HG02759 (cell line): ENCODE measurements around the gene DPP6.
"Not testable (repeated sequence)": the region's sequence is repeated elsewhere in the genome, so short reads cannot be mapped to it uniquely, and the experiment has no call there.

Experiments
- ATAC-seq: cut with Tn5 transposase; IDR thresholded peaks from one replicate; pipeline ENCODE4 v1.9.1; 2021; ENCODE audit warnings: mild to moderate bottlenecking, moderate library complexity; ENCODE audit not compliant: unreplicated experiment

Gene DPP6

DNA sequence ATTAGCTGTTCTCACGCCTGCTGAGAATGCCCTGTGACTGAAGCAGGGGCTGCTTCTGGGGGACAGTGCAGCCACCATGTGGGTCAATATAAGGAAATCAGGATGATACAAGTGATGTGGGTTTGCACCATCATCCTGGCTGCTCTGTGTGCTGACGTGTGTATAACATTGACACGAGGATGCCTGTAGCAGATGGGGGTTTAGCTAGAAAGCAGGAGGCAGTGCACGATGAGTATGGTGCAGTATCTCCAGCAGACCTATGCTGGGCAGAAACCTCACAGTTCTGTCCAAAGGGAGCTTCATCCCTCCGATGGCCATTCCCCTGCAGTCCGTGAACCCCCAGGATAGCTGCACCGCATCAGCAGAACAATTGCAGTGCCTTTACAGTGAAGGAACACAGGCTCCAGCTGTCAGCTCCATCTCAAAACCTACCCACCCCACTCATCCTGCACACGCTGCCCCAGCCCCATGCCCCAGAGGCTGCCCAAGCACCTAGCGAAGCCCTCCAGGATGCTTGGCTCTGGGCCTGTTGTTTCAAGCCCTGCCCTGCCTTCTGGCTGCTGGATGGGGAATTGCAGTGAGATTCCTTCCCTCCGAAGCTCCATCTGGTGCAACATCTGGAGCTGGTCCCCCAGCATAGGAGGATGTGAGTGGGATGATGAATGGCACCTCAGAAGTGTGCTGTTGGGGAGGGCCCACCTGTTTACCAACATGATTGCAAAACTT is 96.8 kb downstream of the DPP6 start:
- not testable (repeated sequence) for ATAC-seq

- not testable (repeated sequence) for ATAC-seq
These were observed 98.5 kb downstream of the DPP6 start for GRCh38 chr7:154150656-154151055.

DNA sequence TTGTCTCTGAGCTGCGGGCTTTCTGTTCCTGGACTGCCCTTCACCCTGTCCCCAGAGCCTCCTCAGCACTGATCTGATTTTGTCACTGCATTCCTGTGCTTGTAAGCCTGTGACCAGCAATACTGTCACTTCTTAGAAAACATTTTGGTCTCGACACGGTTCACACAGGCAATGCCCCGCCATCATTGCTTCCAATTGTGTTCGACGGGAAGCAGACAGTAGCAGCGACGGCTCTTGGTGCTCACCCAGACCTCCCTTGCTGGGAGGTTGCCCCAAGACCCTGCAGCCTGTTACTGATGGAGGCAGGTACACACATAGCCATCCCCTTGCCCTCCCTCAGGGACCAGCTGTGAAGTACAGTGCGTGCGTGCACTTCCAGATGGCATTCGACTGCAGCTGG is 99.1 kb downstream of the DPP6 start:
- ATAC-seq = not testable (repeated sequence)

DNA sequence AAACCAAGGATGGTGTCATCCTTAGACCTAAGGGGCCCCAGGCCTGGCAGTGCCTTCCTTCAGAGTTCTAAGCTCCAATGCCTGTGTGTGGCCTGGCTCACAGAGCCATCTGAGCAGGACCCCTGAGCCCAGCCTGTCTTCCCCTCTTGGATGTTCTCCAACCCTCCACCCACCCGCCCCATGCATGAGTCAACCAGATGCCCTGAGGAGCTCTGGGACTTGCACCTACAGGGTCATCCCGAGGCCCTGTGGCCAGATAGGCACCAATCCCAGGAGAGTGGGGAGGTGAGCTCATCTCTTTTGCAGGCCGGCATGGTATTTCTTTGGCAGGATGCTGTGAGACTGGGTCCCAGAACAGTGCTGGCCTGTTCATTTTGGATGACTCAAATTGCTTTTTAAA is 103.7 kb downstream of the DPP6 start:
- not testable (repeated sequence) for ATAC-seq

DNA sequence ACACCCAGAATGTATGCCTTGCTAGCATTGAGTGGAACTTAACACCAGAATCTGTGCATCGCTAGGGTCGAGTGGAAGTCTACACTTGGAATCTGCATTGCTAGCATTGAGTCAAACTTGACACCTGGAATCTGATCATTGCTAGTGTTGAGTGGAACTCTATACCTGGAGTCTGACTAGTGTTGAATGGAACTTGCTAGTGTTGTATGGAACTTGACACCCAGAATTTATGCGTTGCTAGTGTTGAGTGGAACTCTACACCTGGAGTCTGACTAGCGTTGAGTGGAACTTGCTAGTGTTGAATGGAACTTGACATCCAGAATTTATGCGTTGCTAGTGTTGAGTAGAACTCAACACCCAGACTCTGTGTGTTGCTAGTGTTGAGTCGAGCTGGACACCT is 110.7 kb downstream of the DPP6 start:
- not testable (repeated sequence) for ATAC-seq

DNA sequence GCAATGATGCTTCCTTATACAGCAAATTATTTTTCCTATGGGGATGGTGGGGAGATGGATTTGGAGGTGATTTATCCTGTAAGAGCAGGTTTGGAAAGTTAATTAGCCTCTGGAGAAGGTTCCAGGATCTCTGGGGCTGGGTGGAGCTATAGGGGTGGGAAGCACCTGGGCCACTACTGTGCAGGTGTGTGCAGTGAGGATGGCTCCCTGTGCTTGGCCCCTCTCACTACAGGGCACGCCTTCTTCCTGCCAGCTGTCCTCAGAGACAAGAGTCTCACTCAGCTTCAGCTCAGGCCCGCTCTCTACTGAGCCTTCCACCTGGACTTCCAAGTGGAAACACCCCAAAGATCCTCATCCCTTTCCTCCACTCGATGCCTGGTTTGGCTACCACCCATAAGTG is 111.4 kb downstream of the DPP6 start:
- not testable (repeated sequence) for ATAC-seq

DNA sequence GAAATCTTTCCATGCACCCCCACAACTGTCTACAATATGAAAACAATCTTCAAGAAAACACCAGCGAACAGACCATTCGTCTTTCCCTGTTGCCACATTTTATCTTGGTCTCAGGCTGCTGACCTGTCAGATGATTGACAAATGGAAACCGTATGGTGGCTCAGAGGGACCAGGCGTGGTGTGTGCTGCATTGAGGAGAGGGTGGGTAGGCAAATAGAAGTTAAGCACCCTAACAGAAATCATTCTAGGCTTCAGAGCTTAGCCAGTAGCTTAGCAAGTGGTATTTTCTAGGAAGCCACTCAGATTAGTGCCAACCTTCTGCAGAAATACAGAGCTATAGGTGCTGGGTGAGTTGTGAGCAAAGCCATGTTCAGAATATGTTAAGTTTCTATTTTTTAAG is 114.9 kb downstream of the DPP6 start:
- no peak for ATAC-seq

GRCh38 chr7:154167807-154168206 is 115.6 kb downstream of the DPP6 start:
- no peak for ATAC-seq

DNA sequence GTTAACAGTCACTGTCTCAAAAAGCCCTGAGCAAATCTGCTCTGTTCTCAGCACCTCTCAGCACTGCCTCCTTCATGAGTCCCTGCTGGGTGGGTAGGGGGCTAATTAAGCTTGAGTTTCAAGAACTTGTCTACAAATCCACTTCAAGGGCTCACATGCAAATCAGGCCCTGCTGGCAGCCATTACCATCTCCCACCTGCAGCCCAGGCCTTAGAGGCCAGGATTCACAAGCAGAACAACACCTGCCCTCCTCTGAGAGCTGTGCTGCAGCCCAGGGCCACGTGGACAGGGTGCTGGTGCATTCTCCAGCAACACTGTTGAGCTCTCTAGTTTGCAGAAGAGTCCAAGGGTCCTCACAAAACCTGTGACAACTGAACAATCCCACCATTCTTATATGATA is 119.2 kb downstream of the DPP6 start:
- ATAC-seq = no peak

DNA sequence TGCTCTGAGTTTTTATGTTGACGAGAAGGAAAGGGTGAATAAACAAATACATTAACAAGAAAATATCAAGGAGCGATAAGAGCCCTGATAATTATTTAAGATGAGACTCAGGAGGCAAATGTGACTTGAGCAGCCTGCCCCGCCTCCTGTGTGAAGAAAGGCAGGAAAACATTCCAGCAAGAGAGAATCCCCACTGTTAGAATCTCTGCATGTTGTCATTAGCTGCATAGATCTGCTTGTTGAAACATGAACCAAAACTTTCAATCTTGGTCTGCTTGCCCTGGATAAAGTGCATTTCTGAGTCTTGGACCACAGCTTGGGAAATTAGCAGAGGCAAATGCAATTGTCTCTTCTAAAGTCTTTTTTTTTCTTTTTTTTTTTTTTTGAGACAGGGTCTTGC is 120.0 kb downstream of the DPP6 start:
- ATAC-seq = no peak

DNA sequence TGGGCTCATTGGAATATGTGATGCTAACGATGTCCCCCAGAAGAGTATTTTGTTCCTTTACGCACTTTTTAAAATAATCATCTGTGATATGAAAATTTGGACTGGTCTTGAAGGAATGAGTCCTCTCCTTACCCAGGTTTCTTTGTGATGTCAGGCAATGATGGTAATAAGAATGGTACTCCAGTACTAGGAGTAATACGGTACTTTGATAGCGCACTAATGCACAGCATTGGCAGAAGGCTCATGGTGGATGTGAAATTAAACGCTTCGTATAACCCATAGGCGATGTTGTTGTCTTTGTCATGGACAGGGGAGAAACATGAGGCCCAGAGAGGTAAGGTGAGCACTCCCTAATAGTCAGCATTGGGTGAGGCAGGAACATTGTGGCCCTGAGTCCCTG is 125.4 kb downstream of the DPP6 start:
- ATAC-seq = no peak

DNA sequence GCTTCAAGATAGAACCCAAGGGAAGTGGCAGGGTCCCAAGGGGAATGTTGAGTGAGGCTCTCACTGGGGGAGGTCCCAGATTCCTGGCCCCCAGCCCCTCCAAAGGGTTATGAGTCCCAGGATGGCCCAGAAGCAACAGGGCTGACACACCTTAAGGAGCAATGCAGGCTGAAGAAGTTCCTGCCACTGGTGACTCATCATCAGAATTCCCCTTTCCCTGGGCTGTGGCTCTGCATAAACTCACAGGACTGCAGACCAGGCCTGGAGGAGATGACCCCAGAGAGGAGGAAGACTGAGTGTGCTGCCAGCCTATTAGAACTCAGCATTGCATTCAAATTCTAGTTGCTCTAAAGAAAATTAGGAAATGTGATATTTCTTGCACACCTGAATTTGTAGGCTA is 126.7 kb downstream of the DPP6 start:
- ATAC-seq = no peak

- no peak for ATAC-seq
These were observed 131.3 kb downstream of the DPP6 start for GRCh38 chr7:154183482-154183881.

GRCh38 chr7:154183946-154184345 is 131.7 kb downstream of the DPP6 start:
- no peak for ATAC-seq

- no peak for ATAC-seq
These were observed 134.6 kb downstream of the DPP6 start for GRCh38 chr7:154186811-154187210.

GRCh38 chr7:154188330-154188729 is 136.1 kb downstream of the DPP6 start:
- ATAC-seq = no peak

- no peak for ATAC-seq
These were observed 143.1 kb downstream of the DPP6 start for GRCh38 chr7:154195266-154195665.

DNA sequence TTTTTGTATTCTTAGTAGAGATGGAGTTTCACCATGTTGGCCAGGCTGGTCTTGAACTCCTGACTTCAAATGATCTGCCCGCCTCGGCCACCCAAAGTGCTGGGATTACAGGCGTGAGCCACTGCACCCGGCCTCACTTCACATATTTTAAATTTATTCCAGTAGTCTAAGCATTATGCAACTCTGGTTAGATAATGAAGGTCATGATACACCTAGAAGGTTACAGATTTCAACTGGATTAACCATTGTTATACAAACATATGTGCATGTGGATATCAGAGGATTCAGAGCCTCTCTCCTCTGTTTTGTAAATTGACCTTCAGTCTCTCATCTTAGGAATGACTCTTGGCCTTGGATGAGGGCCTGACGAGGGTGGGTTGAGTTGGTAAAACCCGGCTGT is 146.3 kb downstream of the DPP6 start:
- ATAC-seq = no peak

- no peak for ATAC-seq
These were observed 148.0 kb downstream of the DPP6 start for GRCh38 chr7:154200241-154200640.

DNA sequence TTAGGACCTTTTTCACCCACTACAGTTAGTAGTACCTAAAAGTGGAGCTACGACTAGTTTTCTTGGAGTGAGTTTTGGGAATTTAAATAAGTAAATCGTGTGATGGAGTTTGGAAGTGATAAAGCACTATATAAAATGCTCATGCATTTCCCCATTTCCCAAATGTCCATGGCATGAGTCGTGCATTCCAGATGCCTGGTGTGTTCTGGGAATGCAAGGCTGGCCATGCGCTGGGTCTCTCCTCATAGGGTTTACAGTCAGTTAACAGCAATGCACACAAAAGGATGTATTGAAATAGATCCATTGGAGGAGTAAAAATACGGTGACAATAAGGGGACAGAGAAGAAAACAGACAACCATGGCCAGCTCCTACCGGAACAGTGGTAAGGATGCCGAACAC is 149.8 kb downstream of the DPP6 start:
- no peak for ATAC-seq

GRCh38 chr7:154204046-154204445 is 151.8 kb downstream of the DPP6 start:
- ATAC-seq = no peak

DNA sequence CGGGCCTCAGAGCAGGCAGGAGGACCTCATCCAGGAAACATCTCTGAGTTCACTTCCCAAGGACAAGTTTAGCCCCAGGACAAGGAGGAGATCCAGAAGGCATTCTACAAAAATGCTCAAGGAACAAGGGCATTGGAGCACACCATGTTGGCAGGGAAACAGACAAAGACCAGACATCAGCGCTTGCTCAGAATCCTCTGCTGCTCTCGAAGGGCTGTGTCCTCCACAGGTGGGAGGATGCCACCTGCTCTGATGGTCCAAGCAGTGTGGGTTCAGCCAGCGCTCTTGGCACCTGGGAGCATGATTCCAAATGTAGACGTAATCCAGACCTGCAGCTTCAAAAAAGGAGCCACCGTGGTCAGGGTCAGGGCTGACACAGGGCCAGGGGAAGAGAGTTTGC is 160.7 kb downstream of the DPP6 start:
- no peak for ATAC-seq

DNA sequence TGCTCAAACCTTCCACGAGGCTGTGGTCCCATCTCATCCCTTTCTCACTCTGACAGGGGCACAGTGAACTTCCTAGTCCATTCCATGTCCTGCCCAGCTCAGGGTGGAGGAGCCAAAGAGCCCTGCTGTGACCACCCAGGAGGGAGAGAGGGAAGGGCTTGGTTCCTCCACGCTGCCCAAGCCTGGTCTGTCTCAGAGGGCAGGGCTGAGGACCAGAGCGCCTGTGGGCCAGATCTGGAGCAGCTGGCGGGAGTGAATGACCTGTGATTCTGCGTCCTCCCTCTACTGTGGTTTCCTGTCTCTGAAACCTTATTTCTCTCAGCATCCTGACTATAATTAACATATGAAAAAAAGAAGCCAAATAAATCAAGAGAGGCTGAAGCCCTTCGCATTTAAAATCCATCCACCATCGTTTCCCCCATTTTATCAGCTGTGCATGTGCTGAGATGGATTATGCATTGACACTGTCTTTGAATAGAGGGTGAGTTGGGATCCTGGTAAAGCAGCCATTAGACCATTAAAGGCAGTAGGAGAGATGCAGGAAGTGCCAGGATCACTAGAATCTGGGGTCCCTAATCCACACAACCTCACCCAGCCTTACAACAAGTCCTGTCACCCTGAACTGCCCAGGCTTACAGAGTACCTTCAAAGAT is 165.6 kb downstream of the DPP6 start:
- no peak for ATAC-seq
